Breast epithelium (tissue), 4 donors: ENCODE results near the gene U2AF1L4. TPM values are rescaled to one million over a fixed set of nuclear protein-coding genes. Genes with fewer than 3 reads are reported as not detected.

Experiments used
- DNase-seq, 2 donors: peaks; one replicate each; pipeline ENCODE4 v3.0.0-alpha.2; 2019; ENCODE audit warnings: low spot score in 2 of 2
- H3K27ac ChIP-seq, 2 donors: fragments of 200-600 bp; sonication (generic) in 1 of 2; one replicate each; pipeline ENCODE4 v1.5.1; 2016 to 2019; ENCODE audit warnings: mild to moderate bottlenecking in 1 of 2
- H3K27me3 ChIP-seq, 2 donors: fragments of 200-600 bp; sonication (generic) in 1 of 2; one replicate each; pipeline versions ENCODE4 v1.5.1 to v1.6.0; 2017 to 2019; ENCODE audit warnings: control low read depth in 1 of 2, mild to moderate bottlenecking in 1 of 2
- H3K36me3 ChIP-seq: fragments of 200-600 bp; one replicate; pipeline ENCODE4 v1.5.1; 2019
- H3K4me1 ChIP-seq, 2 donors: fragments of 200-600 bp; sonication (generic); one replicate each; pipeline ENCODE4 v1.5.1; 2016 to 2019; ENCODE audit warnings: control low read depth in 1 of 2
- H3K4me3 ChIP-seq, 3 donors: fragments of 200-600 bp; sonication (generic); 1 replicate in 2 of 3; 2 replicates in 1 of 3; pipeline ENCODE4 v1.5.1; 2016 to 2019; ENCODE audit warnings: mild to moderate bottlenecking in 3 of 3, moderate library complexity in 2 of 3
- H3K9me3 ChIP-seq, 2 donors: fragments of 200-600 bp; sonication (generic) in 1 of 2; one replicate each; pipeline ENCODE4 v1.5.1; 2016 to 2019; ENCODE audit warnings: control low read depth in 1 of 2
- CTCF ChIP-seq, 3 donors: fragments of 450-650 bp; IDR thresholded peaks; one replicate each; pipeline ENCODE4 v1.5.1; 2016 to 2017; ENCODE audit warnings: antibody characterized with exemption in 3 of 3, mild to moderate bottlenecking in 3 of 3, moderate library complexity in 3 of 3
- POLR2A ChIP-seq: fragments of 450-650 bp; IDR thresholded peaks from one replicate; pipeline ENCODE4 v1.6.1; 2016; ENCODE audit warnings: antibody characterized with exemption, mild to moderate bottlenecking, moderate library complexity
- POLR2AphosphoS5 ChIP-seq, 3 donors: sonication (generic); formaldehyde crosslinking; IDR thresholded peaks; one replicate each; pipeline ENCODE4 v1.6.1; 2017; ENCODE audit warnings: antibody characterized with exemption in 3 of 3
- intact Hi-C: fragments of 100-400 bp; cut with DNase I; formaldehyde crosslinking; loops from one replicate; pipeline ENCODE4 v1.15.1; 2023; ENCODE audit warnings: low total_unique reads
- total RNA-seq, 3 donors: library from RNA; depleted of rRNA; stranded (reverse); fragments of >200 nt; gene quantifications; one replicate each; pipeline ENCODE4 v1.1.0, GENCODE V29; 2016

Gene U2AF1L4
- total RNA-seq, 3 donors from 2014 or later, result 15.7 to 37.5 (median 19.5) TPM

- DNase-seq, result peak; percentile 72 to 83
- Histone ChIP-seq H3K4me1 (no peaks in the 10 kb centered on the region), H3K27ac (no peak overlapping the region), H3K27me3 (no peaks in the 10 kb centered on the region), H3K9me3 (no peaks in the 10 kb centered on the region), H3K4me3 (no peak overlapping the region), H3K36me3 (no peaks in the 10 kb centered on the region)
- TF ChIP-seq POLR2AphosphoS5 (IDR thresholded peaks at IDR 0.05), result peak in 1 of 3 donors; percentile 40
- peak; percentile 84 to 97 (median 95) for TF ChIP-seq CTCF (IDR thresholded peaks at IDR 0.05)
- TF ChIP-seq POLR2A, result no peak
- intact Hi-C loops, result no loop called here
These were observed 51.2 kb downstream of the U2AF1L4 start for GRCh38 chr19:35693835-35694599.

GRCh38 chr19:35693422-35693821 lies 51.8 kb downstream of the U2AF1L4 start:
- Histone ChIP-seq H3K9me3 (no peaks in the 10 kb centered on the region), H3K4me1 (no peaks in the 10 kb centered on the region), H3K36me3 (no peaks in the 10 kb centered on the region), H3K27ac (no peak overlapping the region), H3K27me3 (no peaks in the 10 kb centered on the region), H3K4me3 (no peak overlapping the region)
- intact Hi-C loops, result no loop called here
- no peak for DNase-seq
- TF ChIP-seq CTCF (IDR thresholded peaks at IDR 0.05) (no peak), POLR2A (no peak), POLR2AphosphoS5 (IDR thresholded peaks at IDR 0.05) (no peak)

Other genes with a start within 250 kb of the U2AF1L4 start
- 100 to 1,000 TPM in 1 of 3 donors, 10 to 100 TPM in 1, under 1 TPM in 1; 0.96 to 135 (median 61.0) TPM for gene DMKN, start 231.8 kb downstream of the U2AF1L4 start, total RNA-seq
- not detected for gene SBSN, start 217.1 kb downstream of the U2AF1L4 start, total RNA-seq
- not detected for gene GAPDHS, start 212.0 kb downstream of the U2AF1L4 start, total RNA-seq
- 10 to 100 TPM; 67.4 to 91.8 (median 91.8) TPM for gene TMEM147, start 199.8 kb downstream of the U2AF1L4 start, total RNA-seq
- not detected for gene ATP4A, start 181.8 kb downstream of the U2AF1L4 start, total RNA-seq
- not detected for gene PMIS2, start 159.2 kb downstream of the U2AF1L4 start, total RNA-seq
- gene HAUS5, start 132.7 kb downstream of the U2AF1L4 start, total RNA-seq, result 10 to 100 TPM in 1 of 3 donors, 1 to 10 TPM in 2; 5.9 to 13.0 (median 9.5) TPM
- gene RBM42, start 116.4 kb downstream of the U2AF1L4 start, total RNA-seq, result 10 to 100 TPM; 44.6 to 51.4 (median 44.6) TPM
- under 1 TPM in 1 of 3 donors, not detected in 2; 0.59 TPM for gene ETV2, start 103.7 kb downstream of the U2AF1L4 start, total RNA-seq
- 100 to 1,000 TPM; 320 to 418 (median 391) TPM for gene COX6B1, start 97.1 kb downstream of the U2AF1L4 start, total RNA-seq
- not detected for gene UPK1A, start 78.9 kb downstream of the U2AF1L4 start, total RNA-seq
- under 1 TPM in 1 of 3 donors, not detected in 2; 0.33 TPM for gene ZBTB32, start 40.9 kb downstream of the U2AF1L4 start, total RNA-seq
- gene KMT2B, start 27.4 kb downstream of the U2AF1L4 start, total RNA-seq, result 10 to 100 TPM; 14.2 to 16.2 (median 16.1) TPM
- gene IGFLR1, start 3.0 kb downstream of the U2AF1L4 start, total RNA-seq, result 10 to 100 TPM in 2 of 3 donors, 1 to 10 TPM in 1; 8.8 to 16.1 (median 14.1) TPM
- 10 to 100 TPM; 37.4 to 54.1 (median 54.0) TPM for gene PSENEN, start 233 bp upstream of the U2AF1L4 start, total RNA-seq
- gene LIN37, start 3.2 kb upstream of the U2AF1L4 start, total RNA-seq, result 10 to 100 TPM; 12.8 to 15.4 (median 14.2) TPM
- 100 to 1,000 TPM in 1 of 3 donors, 10 to 100 TPM in 2; 31.0 to 144 (median 81.9) TPM for gene HSPB6, start 11.6 kb upstream of the U2AF1L4 start, total RNA-seq
- 1 to 10 TPM; 5.7 to 6.4 (median 6.2) TPM for gene PROSER3, start 12.8 kb upstream of the U2AF1L4 start, total RNA-seq
- 10 to 100 TPM in 2 of 3 donors, 1 to 10 TPM in 1; 5.1 to 17.7 (median 12.8) TPM for gene ARHGAP33, start 30.1 kb upstream of the U2AF1L4 start, total RNA-seq
- gene PRODH2, start 67.4 kb upstream of the U2AF1L4 start, total RNA-seq, result not detected
- under 1 TPM in 1 of 3 donors, not detected in 2; 0.15 TPM for gene NPHS1, start 107.1 kb upstream of the U2AF1L4 start, total RNA-seq
- under 1 TPM in 2 of 3 donors, not detected in 1; 0.15 to 0.66 TPM for gene KIRREL2, start 111.5 kb upstream of the U2AF1L4 start, total RNA-seq
- gene APLP1, start 123.2 kb upstream of the U2AF1L4 start, total RNA-seq, result 1 to 10 TPM; 2.6 to 4.2 (median 3.3) TPM
- 10 to 100 TPM in 1 of 3 donors, 1 to 10 TPM in 2; 4.3 to 15.2 (median 7.9) TPM for gene NFKBID, start 155.1 kb upstream of the U2AF1L4 start, total RNA-seq
- 1 to 10 TPM; 3.3 to 7.2 (median 3.5) TPM for gene HCST, start 157.1 kb upstream of the U2AF1L4 start, total RNA-seq
- gene TYROBP, start 162.9 kb upstream of the U2AF1L4 start, total RNA-seq, result 100 to 1,000 TPM in 2 of 3 donors, 10 to 100 TPM in 1; 56.4 to 239 (median 112) TPM
- gene LRFN3, start 191.0 kb upstream of the U2AF1L4 start, total RNA-seq, result 1 to 10 TPM; 5.2 to 6.7 (median 5.4) TPM
- 10 to 100 TPM; 47.5 to 58.8 (median 48.8) TPM for gene SDHAF1, start 249.8 kb upstream of the U2AF1L4 start, total RNA-seq